Fibroblast of lung (primary cell): ENCODE measurements around the gene COX6B1. TPM values are rescaled to one million over a fixed set of nuclear protein-coding genes. Genes with fewer than 3 reads are reported as not detected.

Experiments
- DNase-seq, 2 donors: peaks; one replicate each; pipeline versions ENCODE4 v3.0.0 to v3.0.0-alpha.2; 2010; ENCODE audit warnings: low read depth in 2 of 2
- H2AFZ ChIP-seq: 2 replicates; pipeline ENCODE4 v1.5.1; 2012; ENCODE audit warnings: low read length, control low read depth, inconsistent platforms
- H3K27ac ChIP-seq: 2 replicates; pipeline ENCODE4 v1.5.1; 2011; ENCODE audit warnings: low read length, control low read depth; ENCODE audit not compliant: insufficient read depth
- H3K27me3 ChIP-seq: 2 replicates; pipeline ENCODE4 v1.5.1; 2011; ENCODE audit warnings: mild to moderate bottlenecking, low read length; ENCODE audit not compliant: control insufficient read depth, insufficient read depth
- H3K36me3 ChIP-seq: 2 replicates; pipeline ENCODE4 v1.5.1; 2011; ENCODE audit warnings: low read length; ENCODE audit not compliant: control insufficient read depth, insufficient read depth
- H3K4me1 ChIP-seq: 2 replicates; pipeline ENCODE4 v1.5.1; 2011; ENCODE audit warnings: low read length; ENCODE audit not compliant: control insufficient read depth, insufficient read depth; ENCODE audit errors: extremely low read depth
- H3K4me2 ChIP-seq: 2 replicates; pipeline ENCODE4 v1.5.1; 2011; ENCODE audit warnings: low read length, control low read depth; ENCODE audit not compliant: insufficient read depth; ENCODE audit errors: extremely low read depth
- H3K4me3 ChIP-seq, 4 experiments: fragments of 200-600 bp in 1 of 4; sonication (generic) in 1 of 4; replicated peaks in 1 of 4; 2 replicates each; pipeline ENCODE4 v1.5.1; 2011 to 2016; ENCODE audit warnings: low read length in 4 of 4, low read depth in 3 of 4, mild to moderate bottlenecking in 3 of 4, control low read depth in 2 of 4, inconsistent platforms in 1 of 4, mixed read lengths in 1 of 4; ENCODE audit not compliant: insufficient read depth in 1 of 4; ENCODE audit errors: control extremely low read depth in 1 of 4
- H3K79me2 ChIP-seq: 2 replicates; pipeline ENCODE4 v1.5.1; 2012; ENCODE audit warnings: mild to moderate bottlenecking, low read length, inconsistent platforms; ENCODE audit not compliant: control insufficient read depth, insufficient read depth
- H3K9ac ChIP-seq: 2 replicates; pipeline ENCODE4 v1.5.1; 2011; ENCODE audit warnings: mild to moderate bottlenecking, low read length, control low read depth; ENCODE audit not compliant: insufficient read depth
- H3K9me3 ChIP-seq: 2 replicates; pipeline ENCODE4 v1.5.1; 2012; ENCODE audit warnings: low read depth, low read length; ENCODE audit not compliant: control insufficient read depth, insufficient read depth
- H4K20me1 ChIP-seq: 2 replicates; pipeline ENCODE4 v1.5.1; 2011; ENCODE audit warnings: low read length; ENCODE audit not compliant: control insufficient read depth, insufficient read depth; ENCODE audit errors: extremely low read depth
- CTCF ChIP-seq, 2 donors: IDR thresholded peaks in 1 of 2; conservative IDR thresholded peaks in 1 of 2; 1 replicate in 1 of 2; 2 replicates in 1 of 2; pipeline ENCODE4 v1.5.1; 2011 to 2012; ENCODE audit warnings: low read length in 2 of 2, control low read depth in 1 of 2, inconsistent platforms in 1 of 2, low read depth in 1 of 2, mild to moderate bottlenecking in 1 of 2
- EZH2 ChIP-seq: IDR thresholded peaks from 2 replicates; pipeline ENCODE4 v1.5.1; 2012; ENCODE audit warnings: low read length, control low read depth, mild to moderate bottlenecking; ENCODE audit errors: missing control alignments
- polyA plus RNA-seq, 2 donors: library from polyadenylated mRNA; depleted of rRNA in 1 of 2; stranded (reverse) in 1 of 2; unstranded in 1 of 2; fragments of >200 nt; gene quantifications; 2 replicates each; pipeline ENCODE4 v1.2.1, GENCODE V29; 2011 to 2012; ENCODE audit warnings: missing spikeins in 1 of 2
- total RNA-seq: library from RNA; depleted of rRNA; stranded (reverse); fragments of >200 nt; gene quantifications from 2 replicates; pipeline ENCODE4 v1.2.1, GENCODE V29; 2014

Gene COX6B1
- total and polyA plus RNA-seq, 2 donors (not counting 1 experiment from before 2014, with no cell fraction given) = 279 to 382 TPM

- DNase-seq = no peak
- Histone ChIP-seq H2AFZ (no peak overlapping the region), H3K27ac (no peak overlapping the region), H3K27me3 (no peaks in the 10 kb centered on the region), H3K36me3 (peaks cover 5% of the 10 kb centered on the region), H3K79me2 (no peaks in the 10 kb centered on the region), H3K9ac (no peak overlapping the region), H3K4me2 (no peak overlapping the region), H3K4me1 (peaks cover 5% of the 10 kb centered on the region), H3K9me3 (no peaks in the 10 kb centered on the region), H3K4me3 (no peak overlapping the region), H4K20me1 (no peaks in the 10 kb centered on the region)
- TF ChIP-seq EZH2 (no peak), CTCF (conservative IDR thresholded peaks at IDR 0.05 in 1 of 2, IDR thresholded peaks at IDR 0.05 in 1 of 2; ENCODE audit: low read depth in 1 of 2, low read length in 2 of 2) (no peak)
Observed at GRCh38 chr19:35615036-35615435, 33.1 kb upstream of the COX6B1 start.

- no peak for DNase-seq
- H3K27me3 ChIP-seq = no peaks in the 10 kb centered on the region
- no peaks in the 10 kb centered on the region for H3K4me1 ChIP-seq
- no peak overlapping the region for H2AFZ ChIP-seq
- peak in 1 of 2 donors; percentile 1 for TF ChIP-seq CTCF (conservative IDR thresholded peaks at IDR 0.05 in 1 of 2, IDR thresholded peaks at IDR 0.05 in 1 of 2; ENCODE audit: low read depth in 1 of 2, low read length in 2 of 2)
- no peak for TF ChIP-seq EZH2
- no peaks in the 10 kb centered on the region for H3K9me3 ChIP-seq
- H3K4me2 ChIP-seq = no peak overlapping the region
- no peak overlapping the region for H3K27ac ChIP-seq
- H3K79me2 ChIP-seq = no peaks in the 10 kb centered on the region
- no peaks in the 10 kb centered on the region for H4K20me1 ChIP-seq
- H3K4me3 ChIP-seq = no peak overlapping the region
- peaks cover 6% of the 10 kb centered on the region for H3K36me3 ChIP-seq
- no peak overlapping the region for H3K9ac ChIP-seq
Observed at GRCh38 chr19:35618857-35619256, 29.3 kb upstream of the COX6B1 start.

- DNase-seq = no peak
- no peak overlapping the region for H3K4me3 ChIP-seq
- H3K27me3 ChIP-seq = no peaks in the 10 kb centered on the region
- H3K4me2 ChIP-seq = no peak overlapping the region
- H3K36me3 ChIP-seq = peaks cover 6% of the 10 kb centered on the region
- H3K9ac ChIP-seq = no peak overlapping the region
- H3K27ac ChIP-seq = no peak overlapping the region
- H3K4me1 ChIP-seq = no peaks in the 10 kb centered on the region
- H2AFZ ChIP-seq = no peak overlapping the region
- no peaks in the 10 kb centered on the region for H3K9me3 ChIP-seq
- no peak for TF ChIP-seq CTCF (conservative IDR thresholded peaks at IDR 0.05 in 1 of 2, IDR thresholded peaks at IDR 0.05 in 1 of 2; ENCODE audit: low read depth in 1 of 2, low read length in 2 of 2)
- no peak for TF ChIP-seq EZH2
- no peaks in the 10 kb centered on the region for H3K79me2 ChIP-seq
- no peaks in the 10 kb centered on the region for H4K20me1 ChIP-seq
Observed at GRCh38 chr19:35619290-35619923, 28.7 kb upstream of the COX6B1 start.
